A673 (cell line): ENCODE data around the gene SFRP5.

Experiments
- CTCF ChIP-seq: fragments of 300-800, 200-600 bp; sonication (generic); conservative IDR thresholded peaks from 2 replicates; pipeline ENCODE4 v1.5.1; 2017; ENCODE audit warnings: low read depth, mild to moderate bottlenecking, antibody characterized with exemption, low read length, moderate library complexity, mixed read lengths
- EZH2 ChIP-seq: fragments of 200-600 bp; sonication (generic); IDR thresholded peaks from 2 replicates; pipeline ENCODE4 v1.6.1; 2017; ENCODE audit warnings: borderline replicate concordance, low read depth, mild to moderate bottlenecking, mixed read lengths, antibody characterized with exemption, low read length; ENCODE audit not compliant: poor library complexity, severe bottlenecking

- no peak for TF ChIP-seq CTCF
- TF ChIP-seq EZH2, result no peak
These were observed 46.8 kb upstream of the SFRP5 start for GRCh38 chr10:97818572-97818971.
